ENCODE data around the gene ZSCAN23. TPM values are rescaled to one million over a fixed set of nuclear protein-coding genes. Genes with fewer than 3 reads are reported as not detected.
"Not testable (repeated sequence)": the region's sequence is repeated elsewhere in the genome, so short reads cannot be mapped to it uniquely, and the experiment has no call there.

The ZSCAN23 gene
- total and polyA plus RNA-seq, 9 of the 15 experiments (the other 6 are each of a cell fraction or from before 2014, with no cell fraction given), result 0.05 to 0.29 (median 0.21) TPM; not detected in 1

GRCh38 chr6:28474441-28475219, 31.3 kb upstream of the ZSCAN23 start (continued):
- TF ChIP-seq PRDM10 (IDR thresholded peaks at IDR 0.05; ENCODE audit: partially characterized antibody) (no peak), GTF3C2 (IDR thresholded peaks at IDR 0.05; ENCODE audit: borderline replicate concordance, extremely low read depth, insufficient read length) (peak; percentile 93), TBL1XR1 (IDR thresholded peaks at IDR 0.05; ENCODE audit: low read length in 2 of 2) (peak in 1 of 2 experiments; percentile 98; a peak in 2 of 4 replicates), ARID2 (IDR thresholded peaks at IDR 0.05) (no peak), ZBTB49 (CRISPR knock-in tag; IDR thresholded peaks at IDR 0.05; ENCODE audit: borderline replicate concordance) (no peak)

DNA sequence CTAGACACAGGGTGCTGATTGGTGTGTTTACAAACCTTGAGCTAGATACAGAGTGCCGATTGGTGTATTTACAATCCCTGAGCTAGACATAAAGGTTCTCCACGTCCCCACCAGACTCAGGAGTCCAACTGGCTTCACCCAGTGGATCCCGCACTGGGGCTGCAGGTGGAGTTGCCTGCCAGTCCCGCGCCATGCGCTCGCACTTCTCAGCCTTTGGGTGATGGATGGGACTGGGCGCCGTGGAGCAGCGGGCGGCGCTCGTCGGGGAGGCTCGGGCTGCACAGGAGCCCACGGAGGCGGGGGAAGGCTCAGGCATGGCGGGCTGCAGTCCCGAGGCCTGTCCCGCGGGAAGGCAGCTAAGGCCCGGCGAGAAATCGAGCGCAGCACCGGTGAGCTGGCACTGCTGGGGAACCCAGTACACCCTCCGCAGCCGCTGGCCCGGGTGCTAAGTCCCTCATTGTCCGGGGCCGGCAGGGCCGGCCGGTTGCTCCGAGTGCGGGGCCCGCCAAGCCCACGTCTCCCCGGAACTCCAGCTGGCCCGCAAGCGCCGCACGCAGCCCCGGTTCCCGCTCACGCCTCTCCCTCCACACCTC, 26.0 kb upstream of the ZSCAN23 start:
- H3K4me3 ChIP-seq; H3K9me3 ChIP-seq (replicated peaks; ENCODE audit: control insufficient read depth, insufficient read depth, low read depth, low read length); intact Hi-C loops (cut with micrococcal nuclease); H3K9me1 ChIP-seq (ENCODE audit: control insufficient read depth, insufficient read depth, low read length); in situ Hi-C loops (cut with MboI); H3K4me2 ChIP-seq (ENCODE audit: insufficient read depth, low read length); H3K9ac ChIP-seq (ENCODE audit: insufficient read depth in 1 of 2, low read depth in 2 of 2, low read length in 2 of 2); FAIRE-seq; H3K36me3 ChIP-seq (ENCODE audit: control insufficient read depth, insufficient read depth, low read length); H3K79me2 ChIP-seq (ENCODE audit: control insufficient read depth, insufficient read depth, low read length); H2AFZ ChIP-seq (ENCODE audit: low read depth, low read length); ATAC-seq; CTCF ChIA-PET (ENCODE audit: low intra/inter-chr PET ratio); H3K27me3 ChIP-seq (ENCODE audit: control insufficient read depth in 2 of 2, insufficient read depth in 2 of 2, low read length in 2 of 2); H3K4me1 ChIP-seq (replicated peaks in 1 of 2; ENCODE audit: control insufficient read depth in 2 of 2, insufficient read depth in 2 of 2, low read length in 2 of 2); BruUV-seq (replicated peaks); H3K27ac ChIP-seq (ENCODE audit: extremely low read depth, low read depth, low read length); DNase-seq (ENCODE audit: extremely low read depth in 1 of 4, low spot score in 3 of 4); H4K20me1 ChIP-seq (replicated peaks; ENCODE audit: control insufficient read depth, insufficient read depth, low read length): not testable (repeated sequence)
- POLR2A ChIA-PET, result interaction anchor here (0.6 to 1.5 kb wide), 2 partner anchors 11 to 223 kb away, joined by 3 to 4 read pairs; no protein-coding TSS in a partner anchor
- 84% methylated on average over 36 of the region's 45 CpGs for WGBS (ENCODE audit: insufficient coverage, low coverage, missing lambda C conversion rate)
